SU-DHL-6 (cell line): ENCODE results near the gene MAP3K15.

ENCODE experiments used
- EZH2phosphoT487 ChIP-seq: fragments of 200-600 bp; sonication (generic), shearing (Covaris generic); conservative IDR thresholded peaks from 2 replicates; pipeline ENCODE4 v1.6.1; 2018; ENCODE audit warnings: mild to moderate bottlenecking, antibody characterized with exemption, low read length, moderate library complexity, mixed read lengths
- TF ChIP-seq, protein P1 (sequence below): fragments of 200-600 bp; sonication (generic); IDR thresholded peaks from one replicate; pipeline ENCODE4 v1.5.1; 2017; ENCODE audit warnings: antibody characterized with exemption, mild to moderate bottlenecking, low read length, moderate library complexity; ENCODE audit not compliant: insufficient read depth, poor library complexity, severe bottlenecking

DNA sequence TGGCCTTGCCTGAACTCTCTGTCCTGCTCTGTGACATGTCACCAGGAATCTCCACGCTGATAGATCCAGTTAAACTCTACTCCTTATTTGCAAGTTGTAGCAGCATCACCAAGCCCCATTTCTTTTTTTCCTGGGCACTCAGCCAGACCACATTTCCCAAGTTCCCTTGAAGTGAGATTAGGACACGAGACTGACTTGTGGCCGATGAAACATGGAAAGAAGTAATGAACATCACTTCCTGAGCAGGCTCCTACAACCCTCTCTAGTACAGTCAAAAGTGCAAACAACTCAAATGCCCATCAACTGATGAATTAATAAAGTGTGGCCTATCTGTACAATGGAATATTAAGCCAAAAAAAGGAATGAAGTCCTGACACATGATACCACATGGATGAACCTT, 74.6 kb downstream of the MAP3K15 start:
- TF ChIP-seq, protein P1, sequence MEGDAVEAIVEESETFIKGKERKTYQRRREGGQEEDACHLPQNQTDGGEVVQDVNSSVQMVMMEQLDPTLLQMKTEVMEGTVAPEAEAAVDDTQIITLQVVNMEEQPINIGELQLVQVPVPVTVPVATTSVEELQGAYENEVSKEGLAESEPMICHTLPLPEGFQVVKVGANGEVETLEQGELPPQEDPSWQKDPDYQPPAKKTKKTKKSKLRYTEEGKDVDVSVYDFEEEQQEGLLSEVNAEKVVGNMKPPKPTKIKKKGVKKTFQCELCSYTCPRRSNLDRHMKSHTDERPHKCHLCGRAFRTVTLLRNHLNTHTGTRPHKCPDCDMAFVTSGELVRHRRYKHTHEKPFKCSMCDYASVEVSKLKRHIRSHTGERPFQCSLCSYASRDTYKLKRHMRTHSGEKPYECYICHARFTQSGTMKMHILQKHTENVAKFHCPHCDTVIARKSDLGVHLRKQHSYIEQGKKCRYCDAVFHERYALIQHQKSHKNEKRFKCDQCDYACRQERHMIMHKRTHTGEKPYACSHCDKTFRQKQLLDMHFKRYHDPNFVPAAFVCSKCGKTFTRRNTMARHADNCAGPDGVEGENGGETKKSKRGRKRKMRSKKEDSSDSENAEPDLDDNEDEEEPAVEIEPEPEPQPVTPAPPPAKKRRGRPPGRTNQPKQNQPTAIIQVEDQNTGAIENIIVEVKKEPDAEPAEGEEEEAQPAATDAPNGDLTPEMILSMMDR: no peak
- TF ChIP-seq EZH2phosphoT487: no peak
